GM21381 (cell line): ENCODE data around the gene LNX1.

Experiments
- ATAC-seq: cut with Tn5 transposase; IDR thresholded peaks from one replicate; pipeline ENCODE4 v1.9.1; 2021; ENCODE audit warnings: mild to moderate bottlenecking, moderate library complexity; ENCODE audit not compliant: unreplicated experiment

LNX1 gene

DNA sequence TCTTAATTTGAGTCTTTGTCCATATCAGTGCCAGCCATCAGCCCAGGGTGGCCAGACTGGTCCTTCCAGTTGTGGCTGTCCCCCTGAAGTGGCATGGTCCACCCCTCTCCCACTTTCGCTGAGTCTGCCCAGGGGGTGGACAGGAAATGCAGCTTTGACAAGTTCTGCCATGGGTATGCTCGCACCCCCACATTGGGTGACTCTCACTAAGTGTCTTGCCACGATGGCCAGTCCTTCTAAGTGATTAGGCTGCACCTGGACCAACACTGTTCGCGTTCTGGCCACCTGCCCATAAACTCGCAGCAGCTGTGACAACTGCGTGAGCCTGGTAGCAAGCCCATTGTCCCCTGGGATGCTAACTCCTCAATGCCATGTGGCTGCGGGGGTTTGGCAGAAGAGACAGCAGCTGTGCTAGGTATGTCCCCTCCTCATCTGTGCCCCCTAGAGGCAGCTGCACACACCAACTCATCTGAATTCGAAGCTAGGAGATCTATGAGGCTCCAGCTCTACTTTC lies 10.0 kb upstream of the LNX1 start:
- no peak for ATAC-seq

DNA sequence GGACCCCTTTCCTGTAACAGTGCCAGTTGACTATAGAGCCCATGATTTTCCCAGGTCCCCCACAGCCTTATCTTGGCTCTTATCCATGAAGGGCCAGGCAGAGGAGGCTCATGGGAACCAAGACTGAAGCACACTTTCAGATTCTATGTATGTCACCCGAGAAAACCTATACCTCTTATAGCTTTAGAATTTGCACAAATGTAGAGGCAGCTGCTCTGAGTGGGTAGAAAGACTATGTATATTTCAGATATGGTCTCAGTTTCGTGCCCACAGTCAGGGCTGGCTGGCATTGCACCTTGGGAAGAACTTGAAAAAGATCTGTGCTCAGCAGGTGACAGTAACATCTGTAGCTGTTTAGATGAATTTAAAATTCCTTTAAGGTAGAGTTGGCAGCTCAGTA lies 8.3 kb upstream of the LNX1 start:
- peak; percentile 68 for ATAC-seq

DNA sequence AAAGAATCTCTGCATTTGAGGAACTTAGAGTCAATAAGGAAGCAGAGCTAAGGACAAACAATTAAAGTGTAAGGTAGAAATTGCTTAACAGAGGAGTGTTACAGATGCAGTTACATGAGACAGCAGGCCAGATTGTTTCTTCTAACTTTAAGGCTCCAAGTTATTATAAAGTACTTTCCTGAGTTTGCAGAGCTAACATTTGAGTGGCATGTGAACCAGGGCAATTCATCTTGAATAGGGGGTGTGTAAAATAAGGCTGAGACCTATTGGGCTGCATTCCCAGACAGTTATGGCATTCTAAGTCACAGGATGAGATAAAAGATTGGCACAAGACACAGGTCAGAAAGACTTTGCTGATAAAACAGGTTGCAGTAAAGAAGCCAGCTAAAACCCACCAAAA lies 7.6 kb upstream of the LNX1 start:
- ATAC-seq = no peak

DNA sequence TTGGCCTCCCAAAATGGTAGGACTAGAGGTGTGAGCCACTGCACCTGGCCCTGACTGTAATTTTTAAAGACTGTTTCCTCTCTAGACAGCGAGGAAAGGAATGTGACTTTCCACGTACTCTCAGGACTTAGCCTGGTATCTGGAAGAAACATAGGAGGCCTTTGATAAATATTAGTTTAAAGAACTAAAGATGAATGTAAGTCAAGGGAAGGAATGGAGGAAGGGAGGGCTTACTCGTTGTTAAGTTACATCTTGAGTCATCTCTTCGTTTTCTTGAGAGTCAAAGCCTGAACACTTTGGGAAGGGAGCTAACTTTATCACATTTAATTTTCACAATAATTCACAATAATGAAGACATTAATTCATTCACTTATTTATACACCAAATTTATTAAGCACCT lies 7.2 kb upstream of the LNX1 start:
- ATAC-seq = no peak

DNA sequence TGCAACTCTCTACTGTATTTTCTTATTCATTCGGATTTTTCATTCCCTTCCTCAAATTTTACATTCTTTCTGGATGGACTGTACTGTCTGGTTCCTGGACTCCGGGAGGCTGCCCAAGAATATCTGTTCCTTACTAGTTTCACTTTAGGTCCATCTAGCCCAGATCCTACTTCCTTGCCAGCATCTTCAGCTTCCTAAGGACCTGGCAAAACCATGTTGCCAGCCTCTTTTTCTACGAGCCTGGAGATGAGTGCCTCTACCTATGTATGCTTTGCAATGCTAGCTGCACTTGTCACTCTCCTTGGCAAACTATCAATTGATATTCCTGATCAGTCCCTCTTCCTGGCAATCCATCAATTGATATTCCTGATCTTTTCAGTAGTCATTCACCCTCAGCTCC lies 5.6 kb upstream of the LNX1 start:
- ATAC-seq = no peak

DNA sequence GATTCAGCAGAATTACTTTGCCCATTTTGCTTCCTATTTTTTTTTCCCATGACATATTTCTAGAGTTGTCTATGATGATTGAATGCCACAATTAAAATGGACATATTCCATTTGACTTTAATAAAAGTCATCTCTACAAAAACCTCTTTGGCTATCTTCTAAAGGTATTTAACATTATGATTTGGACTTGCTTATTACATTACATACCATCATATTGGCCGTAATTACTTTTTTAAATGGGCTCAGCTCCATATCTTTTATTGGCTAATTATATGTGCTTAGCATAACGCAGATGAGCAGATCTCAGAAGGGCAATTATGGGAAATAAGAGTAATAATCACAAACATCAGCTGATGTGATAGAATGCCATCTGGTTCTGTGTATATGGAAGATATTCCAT lies 4.5 kb upstream of the LNX1 start:
- no peak for ATAC-seq

DNA sequence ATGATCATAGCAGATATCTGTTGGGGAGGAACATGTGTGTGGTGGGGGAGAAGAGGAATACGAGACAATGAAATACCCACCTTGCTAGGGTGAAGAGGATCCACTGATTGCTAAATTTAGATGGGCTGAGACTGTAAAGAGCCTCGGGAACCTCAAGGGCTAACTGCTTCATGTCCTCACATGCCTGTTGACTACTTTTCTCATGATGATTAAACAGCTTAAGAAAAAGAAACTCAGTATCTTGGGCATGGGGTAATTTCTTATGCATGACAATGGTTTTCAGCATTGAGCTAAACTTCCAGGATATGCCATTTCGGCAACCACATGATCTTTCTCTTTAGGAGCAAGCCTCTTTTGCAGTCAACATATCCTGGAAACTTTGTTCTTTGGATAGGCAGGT lies 3.9 kb upstream of the LNX1 start:
- no peak for ATAC-seq

DNA sequence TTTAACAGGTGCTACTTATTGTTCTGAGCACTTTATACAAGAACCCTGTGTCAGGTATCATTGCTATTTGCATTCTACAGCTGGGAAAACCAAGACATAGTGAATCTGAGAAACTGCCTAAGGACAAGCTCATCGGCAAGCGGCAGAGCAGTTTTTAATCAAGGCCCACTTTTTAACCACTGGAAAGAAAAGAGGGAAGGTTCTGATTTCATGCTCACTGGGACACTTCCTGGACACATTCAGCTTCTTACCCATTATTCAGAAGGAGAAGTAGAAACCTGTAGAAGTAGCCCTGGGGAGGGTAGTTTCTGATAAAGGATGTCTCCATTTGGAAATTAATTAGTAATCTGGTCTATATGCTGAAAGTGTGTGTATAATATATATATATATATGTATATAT lies 2.5 kb upstream of the LNX1 start:
- ATAC-seq = no peak

DNA sequence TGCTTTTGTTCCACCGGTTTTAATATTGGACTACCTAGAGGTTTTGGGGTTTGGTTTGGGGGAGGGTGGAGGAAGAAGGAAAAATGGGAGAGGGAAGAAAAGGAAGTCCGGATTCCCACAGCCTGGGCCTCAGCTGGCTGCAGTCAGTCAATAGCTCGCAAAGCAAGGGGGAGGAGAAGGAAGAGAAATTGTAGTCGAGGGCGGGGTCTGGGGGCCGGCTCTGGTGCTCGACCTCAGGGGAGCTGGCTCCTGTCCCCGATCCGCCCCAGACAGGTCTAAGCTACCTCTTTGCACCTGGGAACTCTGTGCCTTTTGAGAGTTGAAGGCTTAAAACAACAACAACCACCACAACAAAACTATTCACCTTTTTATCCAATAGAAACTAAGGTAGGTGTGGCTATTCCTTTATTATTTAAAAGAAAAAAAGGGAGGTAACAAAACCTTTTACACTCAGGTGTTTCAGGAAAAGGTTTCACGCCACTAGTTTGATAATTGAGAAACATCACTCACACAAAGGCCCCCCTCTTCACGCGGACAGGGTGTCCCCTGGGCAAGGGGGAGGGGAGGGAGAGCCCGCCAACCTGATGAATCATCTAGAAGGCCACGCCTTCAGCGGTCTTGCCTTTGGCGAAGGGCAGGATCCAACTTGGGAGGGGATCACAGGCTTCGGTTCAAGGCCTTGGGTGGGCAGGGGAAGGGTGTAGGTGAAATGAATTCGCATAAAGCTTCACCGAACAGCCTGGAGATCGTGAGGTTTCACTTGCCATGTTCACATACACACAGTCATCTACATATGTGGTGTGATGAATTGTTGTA lies 1.6 kb upstream of the LNX1 start:
- no peak for ATAC-seq

DNA sequence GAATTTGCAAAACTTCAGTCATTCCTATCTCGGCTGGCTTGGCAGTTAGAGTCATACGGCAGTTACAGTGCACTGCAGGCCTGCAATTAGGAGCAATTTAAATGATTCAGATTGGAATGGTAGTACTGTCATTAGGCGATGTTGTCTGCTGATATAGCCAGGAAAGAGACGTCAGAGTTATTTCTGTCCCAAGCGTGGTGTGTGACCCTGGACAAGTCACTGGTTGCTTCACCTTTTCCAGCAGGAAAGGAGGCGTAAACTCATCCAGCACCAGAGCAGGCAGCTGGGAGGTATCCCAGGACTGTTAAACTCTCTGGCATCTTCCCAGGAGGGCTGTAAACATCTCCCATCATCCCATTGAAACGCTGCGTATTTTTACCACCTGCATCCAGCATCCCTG lies 836 bp upstream of the LNX1 start:
- no peak for ATAC-seq

DNA sequence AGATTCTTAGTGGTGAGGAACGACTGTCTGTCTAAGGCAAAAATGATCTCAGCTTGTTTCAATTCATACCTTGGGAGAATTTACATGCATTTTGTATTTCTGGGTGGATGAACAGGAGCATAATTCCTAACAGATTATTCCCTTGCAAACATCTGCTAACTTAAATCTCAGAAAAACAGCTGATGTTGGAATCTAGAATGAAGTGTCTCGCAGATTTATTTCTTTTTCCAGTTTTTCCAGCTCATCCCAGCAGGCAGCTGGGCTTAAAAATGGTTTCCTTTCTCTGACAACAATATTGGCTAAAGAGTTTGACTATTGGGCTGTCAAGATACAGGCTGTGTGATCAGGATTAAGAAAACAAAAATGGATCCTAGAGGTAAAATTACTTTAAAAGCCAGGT lies 1.1 kb downstream of the LNX1 start:
- ATAC-seq = no peak

DNA sequence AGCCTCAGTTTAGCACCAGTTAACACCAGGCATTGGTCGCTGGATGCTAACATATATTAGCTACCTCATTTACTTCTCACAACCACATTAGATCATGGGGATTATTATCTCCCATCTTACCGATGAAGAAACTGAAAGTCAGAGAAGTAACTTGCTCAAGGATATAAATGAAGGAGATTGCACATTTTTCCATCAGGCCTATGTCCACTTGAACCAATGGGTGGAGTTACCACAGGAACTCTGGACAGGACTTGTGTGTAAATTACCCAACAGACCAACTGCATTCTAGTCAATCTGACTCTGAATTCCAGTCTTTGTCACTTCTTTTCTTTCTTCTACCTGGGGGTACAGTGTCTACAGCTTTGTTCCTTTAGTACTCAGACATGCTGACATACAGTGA lies 1.8 kb downstream of the LNX1 start:
- no peak for ATAC-seq

DNA sequence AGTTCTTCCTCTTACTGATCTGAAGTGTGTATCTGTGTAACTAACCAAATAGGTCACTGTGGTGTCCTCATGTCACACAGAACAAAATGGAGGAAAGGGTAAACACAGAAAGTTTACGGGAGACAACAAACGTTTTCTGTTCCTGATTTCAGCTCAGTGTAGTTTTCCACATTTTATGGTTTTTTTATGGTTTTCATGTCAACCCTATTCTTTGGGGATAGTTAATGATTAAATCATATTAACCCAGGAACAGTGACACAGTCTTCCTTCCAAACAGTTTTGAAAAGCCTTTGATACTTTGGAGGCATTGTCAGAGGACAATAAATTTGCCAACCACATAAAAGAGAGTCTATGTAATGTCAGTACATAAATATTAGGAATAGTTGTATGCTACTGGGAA lies 4.2 kb downstream of the LNX1 start:
- ATAC-seq = no peak

DNA sequence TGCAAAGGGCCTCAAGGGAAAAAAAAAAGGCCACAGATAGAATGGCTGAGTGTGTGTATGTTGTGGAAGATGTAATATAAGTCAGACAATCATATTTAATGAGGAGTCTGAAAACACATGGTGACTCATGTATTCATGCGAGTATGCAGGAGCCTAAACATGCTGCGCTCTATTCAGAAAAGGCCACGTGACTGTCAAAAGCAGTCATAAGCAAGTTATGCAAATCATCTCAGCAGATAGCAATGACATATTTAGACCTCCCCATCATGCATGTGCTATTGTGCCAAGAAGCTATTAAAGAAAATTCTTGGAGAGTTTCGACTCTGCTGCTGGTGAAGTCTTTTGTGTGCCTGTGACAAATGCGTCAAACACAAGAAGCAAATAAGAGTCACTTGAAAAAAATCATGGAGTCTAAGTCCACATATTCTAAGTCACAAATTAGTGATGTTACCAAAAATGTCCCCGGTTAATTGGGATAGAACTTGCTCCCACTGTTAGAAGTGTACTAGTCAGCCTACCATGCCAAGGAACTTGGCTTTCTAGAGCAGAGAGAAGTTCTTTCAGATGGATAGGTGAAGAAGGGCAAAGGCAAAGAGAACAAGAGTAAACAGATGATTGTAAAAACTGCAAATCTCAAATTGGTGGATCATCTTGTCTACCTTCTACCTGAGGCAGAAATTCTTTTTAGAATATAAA lies 5.0 kb downstream of the LNX1 start:
- no peak for ATAC-seq

DNA sequence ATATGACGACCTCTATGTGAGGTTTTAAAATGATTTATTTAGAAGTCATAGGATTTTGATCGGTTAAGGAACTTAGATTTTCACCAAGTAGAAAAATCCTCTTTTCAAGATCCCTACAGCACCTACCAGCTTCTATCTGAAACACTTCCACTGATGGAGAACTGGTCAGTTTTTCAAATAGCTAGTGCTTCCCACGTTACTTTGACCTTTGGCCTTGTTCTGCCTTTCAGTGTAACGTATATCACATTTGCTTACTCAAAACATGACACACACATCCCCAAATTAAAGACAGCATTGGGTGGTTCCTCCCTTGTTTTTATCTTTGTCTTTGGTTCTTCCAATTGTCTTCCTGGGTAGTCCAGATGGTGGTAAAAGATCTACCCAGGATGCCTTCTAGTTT lies 6.6 kb downstream of the LNX1 start:
- no peak for ATAC-seq

DNA sequence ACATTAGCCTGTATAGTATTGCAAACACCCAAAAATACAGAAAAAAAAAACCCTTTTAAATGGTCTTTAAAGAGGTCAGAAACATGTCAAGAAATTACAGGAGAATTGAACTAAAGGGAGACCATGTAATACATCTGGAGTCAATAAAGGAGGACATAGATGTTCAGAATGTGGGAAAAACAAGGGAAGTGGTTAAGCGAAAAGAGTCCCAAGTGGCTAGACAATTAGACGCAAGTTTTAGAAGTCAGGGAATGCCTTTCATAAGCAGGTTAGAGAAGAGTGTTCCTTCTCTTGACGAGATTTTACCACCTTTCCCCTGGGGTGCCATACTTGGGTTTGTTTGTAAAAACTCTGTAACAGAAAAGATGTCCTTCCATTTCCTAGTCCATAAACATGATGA lies 7.8 kb downstream of the LNX1 start:
- no peak for ATAC-seq

DNA sequence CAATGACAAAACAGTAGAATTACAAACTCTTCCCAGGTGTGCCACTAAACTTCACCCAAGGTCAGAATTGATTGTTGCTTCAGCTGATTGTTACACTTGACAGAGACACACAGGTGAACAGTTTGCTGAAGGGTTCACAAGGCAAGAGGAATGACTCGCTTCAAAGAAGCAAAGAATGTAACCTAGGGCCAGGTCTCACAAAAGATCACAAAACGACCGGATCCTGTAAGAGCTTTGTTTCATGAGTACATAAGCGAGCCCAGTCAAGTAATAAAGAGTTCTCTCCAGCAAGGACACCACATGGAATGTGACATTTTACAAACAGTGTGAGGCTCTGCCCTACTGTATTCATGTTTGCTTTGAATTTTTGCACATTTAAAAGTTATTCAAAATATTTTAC lies 9.1 kb downstream of the LNX1 start:
- ATAC-seq = no peak

DNA sequence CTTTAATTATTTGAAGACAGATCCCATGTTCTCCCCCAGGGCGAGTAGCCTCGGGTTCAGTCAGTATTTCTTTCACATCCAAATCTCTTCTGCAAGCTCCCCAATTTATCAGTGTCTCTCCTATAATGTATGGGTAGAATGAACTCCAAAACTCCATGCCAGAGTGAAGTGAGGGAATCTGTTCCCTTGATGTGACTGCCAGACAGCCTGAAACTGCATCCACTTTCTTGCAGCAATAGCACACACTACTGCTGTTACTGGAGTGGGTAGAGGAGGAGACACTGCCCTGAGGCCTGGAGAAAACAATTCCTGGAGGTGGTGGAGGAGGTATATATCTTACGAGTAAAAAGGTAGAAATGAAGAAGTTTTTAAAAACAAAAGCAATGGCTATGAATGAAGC lies 11.0 kb downstream of the LNX1 start:
- ATAC-seq = no peak

DNA sequence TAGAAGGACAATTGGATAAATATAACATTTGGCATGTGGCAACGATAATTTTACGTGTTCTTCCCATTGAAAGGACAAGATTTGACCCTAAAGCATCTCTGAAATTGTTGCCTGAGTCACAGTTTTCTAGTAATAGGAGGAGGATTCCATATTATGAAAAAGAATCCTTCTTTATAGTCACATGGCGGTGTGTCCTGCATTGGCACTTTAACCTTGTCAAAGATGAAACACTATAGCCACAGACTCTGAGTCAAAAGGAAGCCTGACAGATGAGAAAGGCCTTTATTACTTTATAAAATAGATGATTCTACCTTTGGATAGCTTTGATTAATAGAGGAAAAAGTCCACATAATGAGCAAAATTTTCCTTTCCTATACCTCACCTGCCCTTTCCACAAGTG lies 11.5 kb downstream of the LNX1 start:
- ATAC-seq = no peak

DNA sequence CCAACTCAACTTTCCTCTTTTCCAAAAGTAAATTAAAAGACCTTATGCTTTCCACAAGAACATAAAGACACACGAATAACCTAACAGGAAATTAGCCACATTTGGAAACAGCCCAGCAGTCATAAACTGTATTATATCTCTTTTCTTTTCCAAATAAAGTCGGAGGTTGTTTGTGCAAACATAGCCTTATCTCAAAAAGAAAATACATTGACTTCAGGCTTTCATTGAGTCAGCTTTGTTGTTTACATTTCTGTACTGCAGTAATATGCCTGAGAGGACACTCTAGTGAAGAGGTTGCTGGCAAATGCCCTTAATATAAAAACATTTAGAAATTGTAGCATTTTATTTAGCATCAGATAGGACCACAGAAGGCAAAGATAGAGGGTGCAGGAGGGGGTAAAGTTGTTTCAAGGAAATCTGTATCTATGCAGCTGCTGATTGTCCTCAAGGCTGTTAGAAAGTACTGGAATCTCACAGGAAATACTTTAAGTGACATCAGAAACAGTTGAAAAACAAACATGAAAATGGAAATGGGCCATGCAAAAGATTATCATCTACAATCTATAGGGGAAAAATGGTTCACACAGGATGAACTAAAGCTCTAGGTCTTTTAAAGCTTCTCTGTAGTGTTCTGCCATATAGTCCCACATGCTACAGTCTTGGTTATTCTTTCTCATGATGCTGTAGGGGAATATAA lies 14.5 kb downstream of the LNX1 start:
- ATAC-seq = no peak

DNA sequence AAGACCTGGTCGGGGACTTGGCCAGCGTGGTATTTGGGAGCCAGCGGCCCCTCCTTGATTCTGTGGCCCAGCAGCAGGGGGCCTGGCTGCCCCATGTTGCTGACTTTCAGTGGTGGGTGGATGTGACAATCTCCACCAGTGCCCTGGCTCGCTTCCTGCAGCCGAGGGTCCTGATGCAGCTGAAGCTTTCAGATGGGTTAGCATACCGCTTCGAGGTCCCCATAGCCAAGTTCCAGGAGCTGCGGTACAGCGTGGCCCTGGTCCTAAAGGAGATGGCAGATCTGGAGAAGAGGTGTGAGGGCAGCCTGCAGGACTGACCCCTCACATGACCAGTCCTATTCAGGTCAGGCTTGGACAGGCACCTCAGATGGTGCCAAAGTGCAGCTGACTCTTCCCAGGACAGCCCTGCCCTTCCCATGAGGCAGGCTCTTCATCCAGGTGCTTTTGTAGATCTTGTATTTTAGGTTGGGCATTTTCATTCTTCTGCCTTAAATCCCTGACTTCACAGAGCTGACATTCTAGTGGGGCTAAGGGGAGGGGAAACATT lies 15.1 kb downstream of the LNX1 start:
- no peak for ATAC-seq

DNA sequence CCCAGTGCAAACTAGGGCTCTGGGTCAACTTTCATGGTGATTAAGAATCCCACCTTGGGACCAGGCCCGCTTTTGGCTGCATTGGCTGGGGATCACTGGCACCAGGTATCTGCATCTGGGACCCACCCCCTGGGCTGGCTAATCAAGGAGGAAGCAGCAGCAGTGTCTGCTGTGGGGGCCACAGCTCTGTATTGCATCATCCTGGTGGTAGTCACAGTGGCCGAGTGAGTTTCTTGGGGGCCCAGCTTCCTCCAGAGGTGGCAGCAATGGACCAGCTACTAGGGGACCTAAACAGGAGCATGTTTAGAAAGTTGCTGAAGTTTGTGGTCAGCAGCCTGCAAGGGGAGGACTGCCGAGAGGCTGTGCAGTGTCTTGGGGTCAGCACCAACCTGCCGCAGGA lies 15.7 kb downstream of the LNX1 start:
- ATAC-seq = no peak
